H1 (cell line): ENCODE data around the gene DYNC2I2. TPM values are rescaled to one million over a fixed set of nuclear protein-coding genes. Genes with fewer than 3 reads are reported as not detected.

Experiments used
- CTCF ChIA-PET: fragments of 300-600 bp; sonication (Branson Sonifier 250); formaldehyde crosslinking; loops from one replicate; lab custom pipeline; 2021; ENCODE audit not compliant: partially characterized antibody; lab: Charles Lee
- POLR2A ChIA-PET: fragments of 300-600 bp; sonication (Branson Sonifier 250); formaldehyde crosslinking; loops from one replicate; lab custom pipeline; 2021; ENCODE audit warnings: inconsistent platforms; ENCODE audit not compliant: partially characterized antibody; lab: Charles Lee
- DNase-seq, 2 experiments: peaks; one replicate each; pipeline versions ENCODE4 v3.0.0 to v3.0.0-alpha.2; 2010 to 2022; ENCODE audit warnings: low spot score in 2 of 2, low read depth in 1 of 2, mixed read lengths in 1 of 2
- FAIRE-seq: peaks from 2 replicates; lab custom pipeline; 2011; peaks lifted over from hg19 to GRCh38; lab: Jason Lieb, UNC
- H2AFZ ChIP-seq: 2 replicates; pipeline ENCODE4 v1.8.1; 2012; ENCODE audit warnings: low read length, inconsistent platforms
- H2AK5ac ChIP-seq: 2 replicates; pipeline ENCODE4 v1.6.1; 2013; ENCODE audit warnings: low read depth, low read length
- H2BK120ac ChIP-seq: replicated peaks from 2 replicates; pipeline ENCODE3; 2013; ENCODE audit warnings: low read depth, low read length, inconsistent platforms
- H2BK12ac ChIP-seq: 2 replicates; pipeline ENCODE4 v1.6.1; 2013; ENCODE audit warnings: low read depth, low read length
- H2BK15ac ChIP-seq: 2 replicates; pipeline ENCODE4 v1.6.1; 2013; ENCODE audit warnings: low read length
- H2BK20ac ChIP-seq: 2 replicates; pipeline ENCODE4 v1.6.1; 2013; ENCODE audit warnings: low read length
- H2BK5ac ChIP-seq: 2 replicates; pipeline ENCODE4 v1.6.1; 2013; ENCODE audit warnings: low read depth, low read length
- H3K14ac ChIP-seq: 2 replicates; pipeline ENCODE4 v1.6.1; 2013; ENCODE audit warnings: inconsistent platforms; ENCODE audit not compliant: insufficient read length
- H3K18ac ChIP-seq: 2 replicates; pipeline ENCODE4 v1.6.1; 2013; ENCODE audit warnings: low read length; ENCODE audit errors: extremely low read depth
- H3K23ac ChIP-seq: 2 replicates; pipeline ENCODE4 v1.6.1; 2013; ENCODE audit warnings: inconsistent platforms; ENCODE audit not compliant: insufficient read length
- H3K23me2 ChIP-seq: 2 replicates; pipeline ENCODE4 v1.6.1; 2013; ENCODE audit warnings: low read depth, low read length
- H3K27ac ChIP-seq: 2 replicates; pipeline ENCODE4 v1.6.1; 2011; ENCODE audit warnings: low read depth, low read length, inconsistent platforms
- H3K27me3 ChIP-seq, 4 experiments: replicated peaks in 1 of 4; 1 replicate in 1 of 4; 2 replicates in 3 of 4; pipeline versions ENCODE4 v1.6.1 to v1.8.1; 2011 to 2013; ENCODE audit warnings: low read length in 3 of 4, mild to moderate bottlenecking in 3 of 4, inconsistent platforms in 2 of 4, mixed read lengths in 2 of 4, moderate library complexity in 1 of 4; ENCODE audit not compliant: control insufficient read depth in 3 of 4, insufficient read depth in 3 of 4; ENCODE audit errors: extremely low read depth in 1 of 4
- H3K36me3 ChIP-seq, 4 experiments: 2 replicates each; pipeline versions ENCODE4 v1.6.1 to v1.8.1; 2011 to 2013; ENCODE audit warnings: mild to moderate bottlenecking in 4 of 4, low read length in 3 of 4, moderate library complexity in 2 of 4, control low read depth in 1 of 4, inconsistent platforms in 1 of 4; ENCODE audit not compliant: insufficient read depth in 4 of 4, control insufficient read depth in 2 of 4
- H3K4ac ChIP-seq: replicated peaks from 2 replicates; pipeline ENCODE3; 2013; ENCODE audit warnings: low read length, low read depth, mixed read lengths, inconsistent platforms; ENCODE audit not compliant: insufficient read length
- H3K4me1 ChIP-seq, 4 experiments: replicated peaks in 1 of 4; 1 replicate in 1 of 4; 2 replicates in 3 of 4; pipeline versions ENCODE4 v1.6.1 to v1.8.1; 2011 to 2013; ENCODE audit warnings: low read length in 3 of 4, inconsistent platforms in 2 of 4, mixed read lengths in 1 of 4; ENCODE audit not compliant: insufficient read depth in 4 of 4, control insufficient read depth in 3 of 4
- H3K4me2 ChIP-seq, 2 experiments: 2 replicates each; pipeline versions ENCODE4 v1.6.1 to v1.8.1; 2011 to 2013; ENCODE audit warnings: low read depth in 2 of 2, low read length in 2 of 2, control low read depth in 1 of 2, inconsistent platforms in 1 of 2, mild to moderate bottlenecking in 1 of 2; ENCODE audit not compliant: insufficient read depth in 1 of 2
- H3K4me3 ChIP-seq, 4 experiments: fragments of 200-600, 300-600 bp in 1 of 4; sonication (generic), shearing (Covaris generic), sonication (Bioruptor Twin) in 1 of 4; 2 replicates each; pipeline versions ENCODE4 v1.5.1 to v1.8.1; 2011 to 2016; ENCODE audit warnings: low read length in 4 of 4, low read depth in 3 of 4, control low read depth in 2 of 4, inconsistent platforms in 2 of 4, mild to moderate bottlenecking in 2 of 4, mixed read lengths in 1 of 4, moderate library complexity in 1 of 4; ENCODE audit not compliant: insufficient read depth in 2 of 4; ENCODE audit errors: extremely low read depth in 1 of 4
- H3K56ac ChIP-seq: replicated peaks from 2 replicates; pipeline ENCODE3; 2013; ENCODE audit warnings: low read depth, mild to moderate bottlenecking, mixed read lengths, low read length, inconsistent platforms; ENCODE audit not compliant: insufficient read length
- H3K79me1 ChIP-seq: 2 replicates; pipeline ENCODE4 v1.6.1; 2013; ENCODE audit warnings: low read depth, low read length, control low read depth
- H3K79me2 ChIP-seq, 2 experiments: 2 replicates each; pipeline versions ENCODE4 v1.6.1 to v1.8.1; 2012 to 2013; ENCODE audit warnings: low read length in 2 of 2, mild to moderate bottlenecking in 2 of 2, inconsistent platforms in 1 of 2; ENCODE audit not compliant: insufficient read depth in 2 of 2, control insufficient read depth in 1 of 2
- H3K9ac ChIP-seq, 4 experiments: replicated peaks in 1 of 4; 1 replicate in 1 of 4; 2 replicates in 3 of 4; pipeline versions ENCODE4 v1.6.1 to v1.8.1; 2011 to 2013; ENCODE audit warnings: low read depth in 3 of 4, low read length in 3 of 4, control low read depth in 2 of 4, mild to moderate bottlenecking in 2 of 4, moderate library complexity in 2 of 4, inconsistent platforms in 1 of 4; ENCODE audit errors: extremely low read depth in 1 of 4
- H3K9me3 ChIP-seq, 2 experiments: 2 replicates each; pipeline versions ENCODE4 v1.6.1 to v1.8.1; 2012 to 2013; ENCODE audit warnings: mild to moderate bottlenecking in 2 of 2, moderate library complexity in 2 of 2, control low read depth in 1 of 2, inconsistent platforms in 1 of 2, low read depth in 1 of 2, low read length in 1 of 2, mixed read lengths in 1 of 2; ENCODE audit not compliant: insufficient read depth in 2 of 2
- H4K20me1 ChIP-seq, 2 experiments: replicated peaks in 1 of 2; 2 replicates each; pipeline versions ENCODE3 to v1.8.1; 2011 to 2013; ENCODE audit warnings: inconsistent platforms in 2 of 2, low read length in 2 of 2, mild to moderate bottlenecking in 1 of 2; ENCODE audit not compliant: insufficient read depth in 2 of 2, control insufficient read depth in 1 of 2
- H4K5ac ChIP-seq: 2 replicates; pipeline ENCODE4 v1.6.1; 2013; ENCODE audit warnings: low read length, low read depth, mixed read lengths, inconsistent platforms; ENCODE audit not compliant: insufficient read length
- H4K8ac ChIP-seq: 2 replicates; pipeline ENCODE4 v1.8.0; 2013; ENCODE audit warnings: mild to moderate bottlenecking, moderate library complexity, low read length, inconsistent platforms; ENCODE audit not compliant: insufficient read depth; ENCODE audit errors: extremely low read depth
- H4K91ac ChIP-seq: replicated peaks from 2 replicates; pipeline ENCODE3; 2013; ENCODE audit warnings: low read length, mixed read lengths, inconsistent platforms; ENCODE audit not compliant: insufficient read length
- SAP30 ChIP-seq: fragments of 300-600 bp; sonication (generic); IDR thresholded peaks from 2 replicates; pipeline ENCODE4 v1.7.1; 2012; ENCODE audit warnings: low read length, moderate library complexity, mild to moderate bottlenecking, inconsistent platforms; ENCODE audit not compliant: insufficient read depth, insufficient replicate concordance
- SP4 ChIP-seq: IDR thresholded peaks from 2 replicates; pipeline ENCODE4 v1.6.1; 2012; ENCODE audit warnings: low read length, inconsistent platforms
- TCF12 ChIP-seq: IDR thresholded peaks from 2 replicates; pipeline ENCODE4 v1.6.1; 2011; ENCODE audit warnings: low read depth, mild to moderate bottlenecking, low read length
- TEAD4 ChIP-seq: IDR thresholded peaks from 2 replicates; pipeline ENCODE4 v1.6.1; 2012; ENCODE audit warnings: low read depth, low read length, inconsistent platforms, mixed read lengths
- WGBS, 2 experiments: shearing (Covaris generic) in 1 of 2; methylation state at CpG; one replicate each; pipeline versions ENCODE4 v1.1.6 to v1.1.7; 2013 to 2015; ENCODE audit warnings: low lambda C conversion rate in 2 of 2, mixed read lengths in 2 of 2, inconsistent platforms in 1 of 2, low coverage in 1 of 2, missing lambda C conversion rate in 1 of 2; ENCODE audit not compliant: insufficient replicate concordance in 2 of 2, insufficient coverage in 1 of 2, insufficient read length in 1 of 2; ENCODE audit errors: extremely low coverage in 1 of 2, missing lambda C conversion rate in 1 of 2; 5-methylcytosine and 5-hydroxymethylcytosine counted together
- polyA plus RNA-seq, 7 experiments: library from polyadenylated mRNA; depleted of rRNA in 3 of 7; stranded (reverse) in 5 of 7; unstranded in 2 of 7; fragments of >200 nt in 5 of 7; fragments of 200-250 nt in 2 of 7; gene quantifications; 1 replicate in 5 of 7; 2 replicates in 1 of 7; 4 replicates in 1 of 7; pipeline versions ENCODE4 v1.2.1 to v1.2.3, GENCODE V29; 2011 to 2013; ENCODE audit warnings: missing spikeins in 2 of 7, mixed read lengths in 2 of 7
- total RNA-seq: library from RNA; stranded (reverse); fragmentation: NEBNext Ultra II Directional; extraction: Animal tissue kit (Norgen Biotek cat#: 25700); gene quantifications from 2 replicates; pipeline ENCODE4 v1.2.1, GENCODE V29; 2021

DYNC2I2 gene
- total and polyA plus RNA-seq, 2 of the 8 experiments (the other 6 are each of a cell fraction or from before 2014, with no cell fraction given): 58.0 to 78.5 TPM

- H2AK5ac ChIP-seq: no peak overlapping the region
- H2BK5ac ChIP-seq: no peak overlapping the region
- peaks cover 5 to 15% of the 10 kb centered on the region in 2 experiments for H4K20me1 ChIP-seq
- no peak overlapping the region for H3K4me2 ChIP-seq
- no peak overlapping the region for H3K9ac ChIP-seq
- no peak overlapping the region for H3K23ac ChIP-seq
- peaks cover 5% of the 10 kb centered on the region for H3K79me1 ChIP-seq
- H2BK15ac ChIP-seq: no peak overlapping the region
- H3K23me2 ChIP-seq: no peaks in the 10 kb centered on the region
- H2AFZ ChIP-seq: no peak overlapping the region
- H3K27ac ChIP-seq: no peak overlapping the region
- H2BK12ac ChIP-seq: no peak overlapping the region
- H3K18ac ChIP-seq: no peak overlapping the region
- H3K56ac ChIP-seq: no peak overlapping the region
- FAIRE-seq: no peak
- no peaks in the 10 kb centered on the region for H3K4me1 ChIP-seq
- peaks cover 33 to 60% (median 49%) of the 10 kb centered on the region in 4 experiments for H3K36me3 ChIP-seq
- no peak overlapping the region for H3K4ac ChIP-seq
- no peak overlapping the region for H4K5ac ChIP-seq
- no peak overlapping the region for H4K8ac ChIP-seq
- POLR2A ChIA-PET: no interaction called here
- H2BK120ac ChIP-seq: no peak overlapping the region
- H3K4me3 ChIP-seq: no peak overlapping the region
- no peak for TF ChIP-seq SAP30
- no peak for TF ChIP-seq SP4
- no peak for TF ChIP-seq TCF12
- no peak for TF ChIP-seq TEAD4
- whole genome bisulfite sequencing, 2 experiments: 96% methylated on average over 10 of the region's 10 CpGs; no CpG with 5 or more reads in 1 of the 2 experiments
- no peaks in the 10 kb centered on the region for H3K27me3 ChIP-seq
- H4K91ac ChIP-seq: no peak overlapping the region
- no peak overlapping the region for H2BK20ac ChIP-seq
- no peak for DNase-seq
- CTCF ChIA-PET: no interaction called here
- no peaks in the 10 kb centered on the region for H3K79me2 ChIP-seq
- no peak overlapping the region for H3K14ac ChIP-seq
- H3K9me3 ChIP-seq: no peaks in the 10 kb centered on the region
These were observed 27.5 kb downstream of the DYNC2I2 start for GRCh38 chr9:128629136-128629535.
